ENCODE results near the gene HS3ST3B1.

- TF ChIP-seq CTCF (IDR thresholded peaks at IDR 0.05) (no peak), ZNF281 (CRISPR knock-in tag; IDR thresholded peaks at IDR 0.05) (no peak), RELA (CRISPR knock-in tag; IDR thresholded peaks at IDR 0.05; ENCODE audit: borderline replicate concordance) (no peak), PRDM15 (CRISPR knock-in tag; IDR thresholded peaks at IDR 0.05) (no peak), SP1 (CRISPR knock-in tag; conservative IDR thresholded peaks at IDR 0.05) (no peak), ZNF512 (CRISPR knock-in tag; IDR thresholded peaks at IDR 0.05; ENCODE audit: borderline replicate concordance) (no peak), ATF2 (CRISPR knock-in tag; IDR thresholded peaks at IDR 0.05; ENCODE audit: borderline replicate concordance, low read depth) (no peak), SOX15 (CRISPR knock-in tag; IDR thresholded peaks at IDR 0.05) (no peak)
Observed at GRCh38 chr17:14308636-14308964, 7.7 kb downstream of the HS3ST3B1 start.

Measured in WTC11 (cell line).